SK-N-SH (cell line): ENCODE measurements around the gene CELF2. TPM values are rescaled to one million over a fixed set of nuclear protein-coding genes. Genes with fewer than 3 reads are reported as not detected.

ENCODE experiments used
- CTCF ChIA-PET: fragments of 300-600, 350-600 bp; formaldehyde crosslinking; extraction: SDS; loops from one replicate; lab custom pipeline; 2021; lab: Yijun Ruan, JAX
- POLR2A ChIA-PET: fragments of 350-600 bp; sonication (Branson Sonifier 250); formaldehyde crosslinking; extraction: SDS; loops from one replicate; lab custom pipeline; 2020; ENCODE audit warnings: antibody characterized with exemption, inconsistent platforms; lab: Yijun Ruan, JAX
- DNase-seq: peaks from one replicate; pipeline ENCODE4 v3.0.0; 2012
- H2AFZ ChIP-seq: fragments of 200-600 bp; sonication (generic); 2 replicates; pipeline ENCODE4 v1.8.1; 2016; ENCODE audit warnings: antibody characterized with exemption, mild to moderate bottlenecking, low read depth
- H3F3A ChIP-seq: fragments of 200-600 bp; sonication (generic); replicated peaks from 2 replicates; pipeline ENCODE3; 2016; ENCODE audit warnings: antibody characterized with exemption, mild to moderate bottlenecking; ENCODE audit not compliant: insufficient read depth
- H3K27ac ChIP-seq, 2 experiments: fragments of 200-500 bp in 1 of 2; fragments of 200-600 bp in 1 of 2; sonication (Bioruptor generic) in 1 of 2; sonication (generic), shearing (Covaris generic) in 1 of 2; 2 replicates each; pipeline versions ENCODE4 v1.5.1 to v1.6.1; 2014 to 2016; ENCODE audit warnings: low read depth in 2 of 2, inconsistent platforms in 1 of 2, low read length in 1 of 2, mild to moderate bottlenecking in 1 of 2, mixed read lengths in 1 of 2
- H3K27me3 ChIP-seq: fragments of 200-600 bp; sonication (generic), shearing (Covaris generic); 2 replicates; pipeline ENCODE4 v1.6.1; 2016; ENCODE audit warnings: mixed run types; ENCODE audit not compliant: insufficient read depth
- H3K36me3 ChIP-seq, 2 experiments: fragments of 200-500 bp in 1 of 2; fragments of 200-600 bp in 1 of 2; sonication (Bioruptor generic) in 1 of 2; sonication (generic) in 1 of 2; replicated peaks in 1 of 2; 2 replicates each; pipeline versions ENCODE3 to v1.5.1; 2014 to 2016; ENCODE audit warnings: low read length in 1 of 2, mild to moderate bottlenecking in 1 of 2; ENCODE audit not compliant: insufficient read depth in 2 of 2, control insufficient read depth in 1 of 2
- H3K4me1 ChIP-seq, 2 experiments: fragments of 200-500 bp in 1 of 2; fragments of 200-600 bp in 1 of 2; sonication (Bioruptor generic) in 1 of 2; sonication (generic), shearing (Covaris generic) in 1 of 2; 2 replicates each; pipeline versions ENCODE4 v1.5.1 to v1.6.1; 2014 to 2016; ENCODE audit warnings: low read depth in 1 of 2, low read length in 1 of 2, mixed run types in 1 of 2; ENCODE audit not compliant: insufficient read depth in 2 of 2, control insufficient read depth in 1 of 2
- H3K4me2 ChIP-seq: fragments of 200-600 bp; sonication (generic), shearing (Covaris generic); 2 replicates; pipeline ENCODE4 v1.6.1; 2017; ENCODE audit warnings: mixed run types
- H3K4me3 ChIP-seq, 2 experiments: fragments of 200-500 bp in 1 of 2; fragments of 200-600 bp in 1 of 2; sonication (Bioruptor generic) in 1 of 2; sonication (generic), shearing (Covaris generic) in 1 of 2; 2 replicates each; pipeline versions ENCODE4 v1.5.1 to v1.8.1; 2014 to 2016; ENCODE audit warnings: low read depth in 2 of 2, inconsistent platforms in 1 of 2, low read length in 1 of 2, mild to moderate bottlenecking in 1 of 2, mixed read lengths in 1 of 2, moderate library complexity in 1 of 2
- H3K79me2 ChIP-seq: fragments of 200-600 bp; sonication (generic); 2 replicates; pipeline ENCODE4 v1.8.1; 2017; ENCODE audit warnings: mild to moderate bottlenecking; ENCODE audit not compliant: insufficient read depth
- H3K9ac ChIP-seq: fragments of 200-600 bp; sonication (generic); 2 replicates; pipeline ENCODE4 v1.6.1; 2017; ENCODE audit warnings: mixed run types
- H3K9me2 ChIP-seq: fragments of 200-600 bp; sonication (generic); 2 replicates; pipeline ENCODE4 v1.6.1; 2017; ENCODE audit warnings: mixed run types
- H3K9me3 ChIP-seq: fragments of 200-600 bp; sonication (generic); 2 replicates; pipeline ENCODE4 v1.6.1; 2017; ENCODE audit warnings: mixed run types, mild to moderate bottlenecking, moderate library complexity
- H4K20me1 ChIP-seq: fragments of 200-600 bp; sonication (generic); 2 replicates; pipeline ENCODE4 v1.6.1; 2017; ENCODE audit warnings: mild to moderate bottlenecking, mixed run types; ENCODE audit not compliant: insufficient read depth
- ELF1 ChIP-seq: IDR thresholded peaks from 2 replicates; pipeline ENCODE4 v1.4.0; 2012
- EP300 ChIP-seq, 2 experiments: IDR thresholded peaks; 2 replicates each; pipeline versions ENCODE4 v1.4.0 to v1.6.1; 2012; ENCODE audit warnings: borderline replicate concordance in 1 of 2, low read depth in 1 of 2, low read length in 1 of 2
- FOXJ3 ChIP-seq: sonication (generic); formaldehyde crosslinking; IDR thresholded peaks from 2 replicates; pipeline ENCODE4 v1.5.1; 2020; ENCODE audit warnings: mild to moderate bottlenecking, missing genetic modification reagents
- GABPA ChIP-seq: IDR thresholded peaks from 2 replicates; pipeline ENCODE4 v1.4.0; 2012; ENCODE audit warnings: low read depth, mild to moderate bottlenecking
- GATA2 ChIP-seq: sonication (generic); formaldehyde crosslinking; IDR thresholded peaks from 2 replicates; pipeline ENCODE4 v1.5.0; 2020; ENCODE audit warnings: mild to moderate bottlenecking, missing genetic modification reagents
- JUND ChIP-seq: IDR thresholded peaks from 2 replicates; pipeline ENCODE4 v1.4.0; 2012
- MAX ChIP-seq: IDR thresholded peaks from 2 replicates; pipeline ENCODE4 v1.4.0; 2012; ENCODE audit warnings: low read depth
- NRF1 ChIP-seq: IDR thresholded peaks from 2 replicates; pipeline ENCODE4 v1.6.1; 2012; ENCODE audit warnings: low read depth, mild to moderate bottlenecking, low read length
- PBX3 ChIP-seq: IDR thresholded peaks from 2 replicates; pipeline ENCODE4; 2012
- RCOR1 ChIP-seq: fragments of 150-350 bp; IDR thresholded peaks from 2 replicates; pipeline ENCODE4 v1.6.1; 2017; ENCODE audit warnings: antibody characterized with exemption, low read length
- REST ChIP-seq: IDR thresholded peaks from 2 replicates; pipeline ENCODE4 v1.6.1; 2012; ENCODE audit warnings: mild to moderate bottlenecking, low read depth, low read length, moderate library complexity
- RXRA ChIP-seq: IDR thresholded peaks from 2 replicates; pipeline ENCODE4 v1.4.0; 2012; ENCODE audit warnings: low read depth, mild to moderate bottlenecking, borderline replicate concordance
- SIN3A ChIP-seq: IDR thresholded peaks from 2 replicates; pipeline ENCODE4 v1.6.1; 2012; ENCODE audit warnings: low read depth, mild to moderate bottlenecking, low read length, moderate library complexity, borderline replicate concordance
- SMC3 ChIP-seq: IDR thresholded peaks from 2 replicates; pipeline ENCODE4 v1.6.1; 2012; ENCODE audit warnings: low read depth, low read length, improper control_type of control experiment
- TCF12 ChIP-seq: IDR thresholded peaks from 2 replicates; pipeline ENCODE4 v1.4.0; 2012
- USF2 ChIP-seq: fragments of 150-350 bp; IDR thresholded peaks from 2 replicates; pipeline ENCODE4 v1.6.1; 2017; ENCODE audit warnings: antibody characterized with exemption, low read length, low read depth, borderline replicate concordance
- ZBTB33 ChIP-seq: IDR thresholded peaks from 2 replicates; pipeline ENCODE4 v1.4.0; 2012; ENCODE audit warnings: low read depth, borderline replicate concordance
- WGBS: methylation state at CpG from one replicate; pipeline ENCODE4 v1.1.6; 2017; ENCODE audit warnings: low lambda C conversion rate; 5-methylcytosine and 5-hydroxymethylcytosine counted together
- polyA plus RNA-seq, 3 experiments: library from polyadenylated mRNA; depleted of rRNA; stranded (reverse); fragments of >200 nt; gene quantifications; 2 replicates each; pipeline ENCODE4 v1.2.3, GENCODE V29; 2012

CELF2 gene
- polyA plus RNA-seq, 1 of the 3 experiments (the other 2 are of a cell fraction), result 0.03 TPM

- Histone ChIP-seq H3K79me2 (no peaks in the 10 kb centered on the region), H3K36me3 (no peaks in the 10 kb centered on the region), H3K9me2 (no peaks in the 10 kb centered on the region), H3K4me2 (no peak overlapping the region), H3K27me3 (no peaks in the 10 kb centered on the region), H3K27ac (no peak overlapping the region), H3K9ac (no peak overlapping the region), H4K20me1 (no peaks in the 10 kb centered on the region), H3K4me3 (no peak overlapping the region), H3F3A (no peaks in the 10 kb centered on the region), H3K4me1 (no peaks in the 10 kb centered on the region), H3K9me3 (no peaks in the 10 kb centered on the region), H2AFZ (no peak overlapping the region)
- POLR2A ChIA-PET, result no interaction called here
- 67% methylated on average over 14 of the region's 14 CpGs for WGBS
- DNase-seq, result no peak
- CTCF ChIA-PET, result interaction anchor here (0.9 kb wide), 1 partner anchor 18 kb away, joined by 3 read pairs; no protein-coding TSS in a partner anchor
- no peak for TF ChIP-seq FOXJ3
- TF ChIP-seq GABPA, result no peak
- no peak for TF ChIP-seq ZBTB33
- no peak for TF ChIP-seq SIN3A
- no peak for TF ChIP-seq GATA2
- TF ChIP-seq USF2, result no peak
Observed at GRCh38 chr10:11302181-11302580, 284.5 kb downstream of the CELF2 start.

- H3K9me3 ChIP-seq, result no peaks in the 10 kb centered on the region
- POLR2A ChIA-PET, result no interaction called here
Observed at GRCh38 chr10:11303361-11304170, 285.9 kb downstream of the CELF2 start.

More at GRCh38 chr10:11303361-11304170, 285.9 kb downstream of the CELF2 start:
- no peaks in the 10 kb centered on the region for H3K36me3 ChIP-seq
- no peak overlapping the region for H3K4me2 ChIP-seq
- CTCF ChIA-PET, result interaction anchor here (0.9 to 1.4 kb wide), 2 partner anchors 16 to 32 kb away, joined by 3 read pairs; no protein-coding TSS in a partner anchor
- no peak overlapping the region for H3K4me3 ChIP-seq
- no peak overlapping the region for H2AFZ ChIP-seq
- WGBS, result 41% methylated on average over 14 of the region's 14 CpGs
- DNase-seq, result no peak
- H3K27ac ChIP-seq, result no peak overlapping the region
- no peak overlapping the region for H3K9ac ChIP-seq
- no peaks in the 10 kb centered on the region for H3K79me2 ChIP-seq
- H3F3A ChIP-seq, result no peaks in the 10 kb centered on the region
- TF ChIP-seq ELF1 (no peak), NRF1 (no peak), REST (no peak), GATA2 (no peak), SMC3 (no peak), EP300 (IDR thresholded peaks at IDR 0.05; ENCODE audit: borderline replicate concordance in 1 of 2, low read depth in 1 of 2, low read length in 1 of 2) (no peak), JUND (no peak), FOXJ3 (no peak), RCOR1 (no peak), PBX3 (no peak), MAX (no peak), RXRA (no peak), TCF12 (no peak)
- H3K9me2 ChIP-seq, result no peaks in the 10 kb centered on the region
- H3K4me1 ChIP-seq, result no peaks in the 10 kb centered on the region
- no peaks in the 10 kb centered on the region for H3K27me3 ChIP-seq
- H4K20me1 ChIP-seq, result no peaks in the 10 kb centered on the region
